Fibroblast of lung (primary cell): ENCODE data around the gene SDCCAG8.

Source experiments
- EZH2 ChIP-seq: IDR thresholded peaks from 2 replicates; pipeline ENCODE4 v1.5.1; 2012; ENCODE audit warnings: low read length, control low read depth, mild to moderate bottlenecking; ENCODE audit errors: missing control alignments
- TF ChIP-seq, protein P1 (sequence below), 2 donors: IDR thresholded peaks in 1 of 2; conservative IDR thresholded peaks in 1 of 2; 1 replicate in 1 of 2; 2 replicates in 1 of 2; pipeline ENCODE4 v1.5.1; 2011 to 2012; ENCODE audit warnings: low read length in 2 of 2, control low read depth in 1 of 2, inconsistent platforms in 1 of 2, low read depth in 1 of 2, mild to moderate bottlenecking in 1 of 2

GRCh38 chr1:243438815-243439214 is 183.0 kb downstream of the SDCCAG8 start:
- TF ChIP-seq, protein P1, sequence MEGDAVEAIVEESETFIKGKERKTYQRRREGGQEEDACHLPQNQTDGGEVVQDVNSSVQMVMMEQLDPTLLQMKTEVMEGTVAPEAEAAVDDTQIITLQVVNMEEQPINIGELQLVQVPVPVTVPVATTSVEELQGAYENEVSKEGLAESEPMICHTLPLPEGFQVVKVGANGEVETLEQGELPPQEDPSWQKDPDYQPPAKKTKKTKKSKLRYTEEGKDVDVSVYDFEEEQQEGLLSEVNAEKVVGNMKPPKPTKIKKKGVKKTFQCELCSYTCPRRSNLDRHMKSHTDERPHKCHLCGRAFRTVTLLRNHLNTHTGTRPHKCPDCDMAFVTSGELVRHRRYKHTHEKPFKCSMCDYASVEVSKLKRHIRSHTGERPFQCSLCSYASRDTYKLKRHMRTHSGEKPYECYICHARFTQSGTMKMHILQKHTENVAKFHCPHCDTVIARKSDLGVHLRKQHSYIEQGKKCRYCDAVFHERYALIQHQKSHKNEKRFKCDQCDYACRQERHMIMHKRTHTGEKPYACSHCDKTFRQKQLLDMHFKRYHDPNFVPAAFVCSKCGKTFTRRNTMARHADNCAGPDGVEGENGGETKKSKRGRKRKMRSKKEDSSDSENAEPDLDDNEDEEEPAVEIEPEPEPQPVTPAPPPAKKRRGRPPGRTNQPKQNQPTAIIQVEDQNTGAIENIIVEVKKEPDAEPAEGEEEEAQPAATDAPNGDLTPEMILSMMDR (conservative IDR thresholded peaks at IDR 0.05 in 1 of 2, IDR thresholded peaks at IDR 0.05 in 1 of 2; ENCODE audit: low read depth in 1 of 2, low read length in 2 of 2): no peak
- TF ChIP-seq EZH2: no peak
